ENCODE measurements around the gene SLC1A2. TPM values are rescaled to one million over a fixed set of nuclear protein-coding genes. Genes with fewer than 3 reads are reported as not detected.

SLC1A2 gene
- total RNA-seq, 1 experiment from 2014 or later: 0.25 TPM

DNA sequence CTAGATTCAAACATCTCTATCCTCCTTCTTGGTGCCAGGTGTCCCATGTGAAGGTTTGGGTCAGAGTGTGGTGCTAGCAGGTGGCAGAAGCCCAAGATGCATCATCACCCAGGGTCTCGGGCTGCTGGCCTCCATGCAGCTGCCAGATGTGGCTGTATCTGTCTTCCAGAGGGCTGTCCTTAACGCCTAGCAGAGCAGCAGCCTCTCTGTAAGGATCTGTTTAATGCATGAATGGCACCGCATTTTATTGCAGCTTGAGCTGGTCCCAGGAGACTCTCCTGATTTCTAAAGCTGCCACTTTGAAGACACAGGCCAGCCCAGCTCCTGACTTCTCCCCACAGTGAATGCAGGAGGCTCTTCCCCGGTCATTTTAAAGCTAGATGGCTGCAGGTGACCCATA, 26.3 kb downstream of the SLC1A2 start:
- H3K27me3 ChIP-seq (ENCODE audit: insufficient read depth, low read length): no peaks in the 10 kb centered on the region
- no peak overlapping the region for H3K27ac ChIP-seq (ENCODE audit: low read depth, low read length)
- H3K36me3 ChIP-seq (ENCODE audit: control insufficient read depth in 1 of 2, insufficient read depth in 2 of 2, low read length in 2 of 2): no peaks in the 10 kb centered on the region
- H3K79me2 ChIP-seq (ENCODE audit: insufficient read depth, low read length): no peaks in the 10 kb centered on the region
- intact Hi-C loops (cut with micrococcal nuclease): loop anchor here (2.0 to 5.0 kb wide), 5 partner anchors 156 to 1026 kb away; partner anchors contain the start of gene ELF5
- no peaks in the 10 kb centered on the region for H4K20me1 ChIP-seq (ENCODE audit: insufficient read depth)
- ChIA-PET CTCF (interaction anchor here (1.0 to 4.0 kb wide), 3 partner anchors 24 to 494 kb away, joined by 3 to 37 read pairs (median 5); no protein-coding TSS in a partner anchor), POLR2A (no interaction called here), RAD21 (ENCODE audit: low non-redundant PET in 1 of 2, low total read pairs in 2 of 2, uncharacterized antibody in 2 of 2, unreplicated experiment in 2 of 2) (no interaction called here)
- H3K4me2 ChIP-seq (ENCODE audit: low read length): no peak overlapping the region
- no peak overlapping the region for H2AFZ ChIP-seq (ENCODE audit: low read depth, low read length, poor library complexity, severe bottlenecking)
- TF ChIP-seq POLR2A (IDR thresholded peaks at IDR 0.05; ENCODE audit: borderline replicate concordance, extremely low read depth, insufficient read depth, insufficient read length) (no peak), FOSL1 (IDR thresholded peaks at IDR 0.05; ENCODE audit: low read depth) (no peak), YY1 (IDR thresholded peaks at IDR 0.05; ENCODE audit: extremely low read depth, insufficient replicate concordance, low read depth, low read length) (no peak), REST (IDR thresholded peaks at IDR 0.05; ENCODE audit: low read depth) (no peak), CTCF (IDR thresholded peaks at IDR 0.05 in 2 of 3, conservative IDR thresholded peaks at IDR 0.05 in 1 of 3; ENCODE audit: borderline replicate concordance in 1 of 3, insufficient read depth in 1 of 3, low read depth in 2 of 3, low read length in 2 of 3) (no peak), ZNF274 (IDR thresholded peaks at IDR 0.05; ENCODE audit: low read depth, low read length) (no peak), ELF1 (IDR thresholded peaks at IDR 0.05; ENCODE audit: borderline replicate concordance, low read depth) (no peak), ZFX (IDR thresholded peaks at IDR 0.05) (no peak), CEBPB (IDR thresholded peaks at IDR 0.05; ENCODE audit: low read depth) (no peak)
- TF ChIP-seq, protein P1, sequence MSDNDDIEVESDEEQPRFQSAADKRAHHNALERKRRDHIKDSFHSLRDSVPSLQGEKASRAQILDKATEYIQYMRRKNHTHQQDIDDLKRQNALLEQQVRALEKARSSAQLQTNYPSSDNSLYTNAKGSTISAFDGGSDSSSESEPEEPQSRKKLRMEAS (IDR thresholded peaks at IDR 0.05): no peak
- no peaks in the 10 kb centered on the region for H3K9me3 ChIP-seq (ENCODE audit: control insufficient read depth in 1 of 2, insufficient read depth in 1 of 2, low read depth in 1 of 2, low read length in 2 of 2)
- BruUV-seq (replicated peaks): no TSS peak
- H3K9ac ChIP-seq (ENCODE audit: low read length): no peak overlapping the region
- no peaks in the 10 kb centered on the region for H3K9me2 ChIP-seq (ENCODE audit: insufficient read depth)
- peaks cover 15 to 18% of the 10 kb centered on the region in 2 experiments for H3K4me1 ChIP-seq (ENCODE audit: control insufficient read depth in 1 of 2, insufficient read depth in 2 of 2, low read length in 2 of 2)
- no peak for ATAC-seq
- no peak overlapping the region for H3K4me3 ChIP-seq (replicated peaks in 1 of 2; ENCODE audit: low read depth in 1 of 2, low read length in 2 of 2)
- DNase-seq (ENCODE audit: low read depth, low spot score): no peak

Measured in HCT116 (cell line).